OCI-LY7 (cell line): ENCODE results near the gene H6PD. TPM values are rescaled to one million over a fixed set of nuclear protein-coding genes. Genes with fewer than 3 reads are reported as not detected.

Experiments used
- BruUV-seq: library from RNA; stranded (reverse); fragments of 400-500 nt; replicated peaks from 2 replicates; lab custom pipeline; 2021; lab: Mats Ljungman, UMichigan
- CTCF ChIA-PET: fragments of 300-600 bp; sonication (Branson Sonifier 250); formaldehyde crosslinking; loops from one replicate; lab custom pipeline; 2022; ENCODE audit warnings: antibody characterized with exemption; ENCODE audit not compliant: unreplicated experiment; lab: Charles Lee
- POLR2A ChIA-PET: fragments of 300-600 bp; sonication (Branson Sonifier 250); formaldehyde crosslinking; loops from one replicate; lab custom pipeline; 2022; ENCODE audit warnings: antibody characterized with exemption; lab: Charles Lee
- DNase-seq: peaks from one replicate; pipeline ENCODE4 v3.0.0-alpha.2; 2015; ENCODE audit warnings: low spot score
- H2AFZ ChIP-seq: fragments of 200-600 bp; sonication (generic), shearing (Covaris generic); 2 replicates; pipeline ENCODE4 v1.6.1; 2014; ENCODE audit warnings: mild to moderate bottlenecking, antibody characterized with exemption, low read length, moderate library complexity
- H3K27ac ChIP-seq: fragments of 200-600 bp; sonication (generic); 2 replicates; pipeline ENCODE4 v1.5.1; 2014; ENCODE audit warnings: mixed run types, low read depth, mild to moderate bottlenecking, moderate library complexity, low read length, inconsistent platforms; ENCODE audit not compliant: poor library complexity, severe bottlenecking
- H3K36me3 ChIP-seq: fragments of 200-600 bp; sonication (generic); 2 replicates; pipeline ENCODE4 v1.6.1; 2014; ENCODE audit warnings: mild to moderate bottlenecking, antibody characterized with exemption, low read length, moderate library complexity, mixed read lengths; ENCODE audit not compliant: insufficient read depth
- H3K4me1 ChIP-seq: fragments of 200-600 bp; sonication (generic); 2 replicates; pipeline ENCODE4 v1.5.1; 2014; ENCODE audit warnings: mild to moderate bottlenecking, low read length; ENCODE audit not compliant: insufficient read depth, poor library complexity, severe bottlenecking
- H3K4me2 ChIP-seq: fragments of 200-600 bp; sonication (generic); 2 replicates; pipeline ENCODE4 v1.6.1; 2014; ENCODE audit warnings: mild to moderate bottlenecking, low read length
- H3K4me3 ChIP-seq: fragments of 200-600 bp; sonication (generic); 2 replicates; pipeline ENCODE4 v1.5.1; 2014; ENCODE audit warnings: mild to moderate bottlenecking, low read depth, low read length; ENCODE audit not compliant: poor library complexity, severe bottlenecking
- H3K79me2 ChIP-seq: fragments of 200-600 bp; sonication (generic); 2 replicates; pipeline ENCODE4 v1.6.1; 2016; ENCODE audit warnings: low read depth, mild to moderate bottlenecking, low read length, moderate library complexity, mixed read lengths; ENCODE audit not compliant: insufficient read depth
- H3K9me2 ChIP-seq: fragments of 200-600 bp; sonication (generic); 2 replicates; pipeline ENCODE4 v1.6.1; 2016; ENCODE audit warnings: mild to moderate bottlenecking, low read length, mixed read lengths; ENCODE audit not compliant: insufficient read depth
- H3K9me3 ChIP-seq: fragments of 200-600 bp; sonication (generic); 2 replicates; pipeline ENCODE4 v1.6.1; 2014; ENCODE audit warnings: mild to moderate bottlenecking, mixed run types, low read length, mixed read lengths
- H4K20me1 ChIP-seq: fragments of 200-600 bp; sonication (generic); 2 replicates; pipeline ENCODE4 v1.6.1; 2014; ENCODE audit warnings: mild to moderate bottlenecking, antibody characterized with exemption, low read length, moderate library complexity, mixed read lengths; ENCODE audit not compliant: insufficient read depth
- EZH2phosphoT487 ChIP-seq: fragments of 200-600 bp; sonication (generic); IDR thresholded peaks from 2 replicates; pipeline ENCODE4 v1.6.1; 2018; ENCODE audit warnings: low read depth, borderline replicate concordance, mild to moderate bottlenecking, mixed run types, antibody characterized with exemption, low read length, moderate library complexity, mixed read lengths
- intact Hi-C: fragments of 100-400 bp; cut with micrococcal nuclease; formaldehyde crosslinking; loops from one replicate; pipeline ENCODE4 v1.10.0; 2022; ENCODE audit not compliant: unreplicated experiment
- total RNA-seq, 2 experiments: library from RNA; depleted of rRNA in 1 of 2; stranded (reverse); fragments of >200 nt in 1 of 2; shearing (Covaris generic) in 1 of 2; gene quantifications; 2 replicates each; pipeline ENCODE4 v1.2.3, GENCODE V29; 2014 to 2022
- TF ChIP-seq, protein P1 (sequence below): fragments of 200-600 bp; sonication (generic); conservative IDR thresholded peaks from 2 replicates; pipeline ENCODE4 v1.5.1; 2014; ENCODE audit warnings: mild to moderate bottlenecking, antibody characterized with exemption, low read length, moderate library complexity, mixed read lengths

Gene H6PD
- total RNA-seq, 2 experiments from 2014 or later: 8.5 to 22.1 TPM

DNA sequence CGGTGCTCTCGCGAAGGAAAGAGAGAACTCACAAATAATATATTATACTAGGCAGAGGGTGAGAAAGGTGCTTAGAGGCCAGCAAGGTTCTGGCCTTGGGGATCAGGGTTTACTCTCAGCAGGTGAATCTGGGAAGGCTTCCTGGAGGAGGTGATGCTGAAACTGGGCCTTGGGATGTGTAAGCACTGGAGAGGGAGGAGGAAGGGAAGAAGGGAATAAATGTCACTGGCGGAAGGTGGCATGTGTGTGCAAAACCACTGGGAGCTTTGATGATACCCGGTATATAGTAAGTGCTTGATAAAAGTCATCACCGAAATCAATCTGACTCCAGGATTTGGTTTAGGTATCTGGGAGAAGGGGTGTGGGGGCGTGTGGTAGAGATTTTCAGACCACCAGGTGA is 82.5 kb downstream of the H6PD start:
- Histone ChIP-seq H4K20me1 (no peaks in the 10 kb centered on the region), H3K9me3 (no peaks in the 10 kb centered on the region), H3K79me2 (no peaks in the 10 kb centered on the region), H3K27ac (no peak overlapping the region), H3K36me3 (no peaks in the 10 kb centered on the region), H3K4me3 (no peak overlapping the region), H3K4me2 (peak overlapping the region; percentile 44; the same call in 1 of the 2 replicates), H3K4me1 (peaks cover 50% of the 10 kb centered on the region), H2AFZ (no peak overlapping the region), H3K9me2 (no peaks in the 10 kb centered on the region)
- TF ChIP-seq, protein P1, sequence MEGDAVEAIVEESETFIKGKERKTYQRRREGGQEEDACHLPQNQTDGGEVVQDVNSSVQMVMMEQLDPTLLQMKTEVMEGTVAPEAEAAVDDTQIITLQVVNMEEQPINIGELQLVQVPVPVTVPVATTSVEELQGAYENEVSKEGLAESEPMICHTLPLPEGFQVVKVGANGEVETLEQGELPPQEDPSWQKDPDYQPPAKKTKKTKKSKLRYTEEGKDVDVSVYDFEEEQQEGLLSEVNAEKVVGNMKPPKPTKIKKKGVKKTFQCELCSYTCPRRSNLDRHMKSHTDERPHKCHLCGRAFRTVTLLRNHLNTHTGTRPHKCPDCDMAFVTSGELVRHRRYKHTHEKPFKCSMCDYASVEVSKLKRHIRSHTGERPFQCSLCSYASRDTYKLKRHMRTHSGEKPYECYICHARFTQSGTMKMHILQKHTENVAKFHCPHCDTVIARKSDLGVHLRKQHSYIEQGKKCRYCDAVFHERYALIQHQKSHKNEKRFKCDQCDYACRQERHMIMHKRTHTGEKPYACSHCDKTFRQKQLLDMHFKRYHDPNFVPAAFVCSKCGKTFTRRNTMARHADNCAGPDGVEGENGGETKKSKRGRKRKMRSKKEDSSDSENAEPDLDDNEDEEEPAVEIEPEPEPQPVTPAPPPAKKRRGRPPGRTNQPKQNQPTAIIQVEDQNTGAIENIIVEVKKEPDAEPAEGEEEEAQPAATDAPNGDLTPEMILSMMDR: no peak
- TF ChIP-seq EZH2phosphoT487: no peak
- ChIA-PET POLR2A (interaction anchor here (0.7 kb wide), 1 partner anchor 224 kb away, joined by 3 read pairs; no protein-coding TSS in a partner anchor), CTCF (interaction anchor here (0.5 kb wide), 1 partner anchor 143 kb away, joined by 3 read pairs; no protein-coding TSS in a partner anchor)
- intact Hi-C loops: no loop called here
- no peak for DNase-seq
- BruUV-seq: no TSS peak

GRCh38 chr1:9317591-9318417 is 83.2 kb downstream of the H6PD start:
- intact Hi-C loops: no loop called here
- Histone ChIP-seq H3K4me1 (peaks cover 50% of the 10 kb centered on the region), H3K36me3 (no peaks in the 10 kb centered on the region), H3K9me3 (no peaks in the 10 kb centered on the region), H3K9me2 (no peaks in the 10 kb centered on the region), H3K4me3 (no peak overlapping the region), H3K4me2 (peak overlapping the region; percentile 44), H3K27ac (no peak overlapping the region), H4K20me1 (no peaks in the 10 kb centered on the region), H3K79me2 (no peaks in the 10 kb centered on the region), H2AFZ (no peak overlapping the region)
- ChIA-PET CTCF (no interaction called here), POLR2A (interaction anchor here (0.6 to 0.7 kb wide), 2 partner anchors 42 to 224 kb away, joined by 3 to 4 read pairs; no protein-coding TSS in a partner anchor)
- no peak for DNase-seq
- TF ChIP-seq, protein P1: no peak
- TF ChIP-seq EZH2phosphoT487: no peak
- BruUV-seq: no TSS peak
